Measurements from ENCODE around the gene UST.

The UST gene

DNA sequence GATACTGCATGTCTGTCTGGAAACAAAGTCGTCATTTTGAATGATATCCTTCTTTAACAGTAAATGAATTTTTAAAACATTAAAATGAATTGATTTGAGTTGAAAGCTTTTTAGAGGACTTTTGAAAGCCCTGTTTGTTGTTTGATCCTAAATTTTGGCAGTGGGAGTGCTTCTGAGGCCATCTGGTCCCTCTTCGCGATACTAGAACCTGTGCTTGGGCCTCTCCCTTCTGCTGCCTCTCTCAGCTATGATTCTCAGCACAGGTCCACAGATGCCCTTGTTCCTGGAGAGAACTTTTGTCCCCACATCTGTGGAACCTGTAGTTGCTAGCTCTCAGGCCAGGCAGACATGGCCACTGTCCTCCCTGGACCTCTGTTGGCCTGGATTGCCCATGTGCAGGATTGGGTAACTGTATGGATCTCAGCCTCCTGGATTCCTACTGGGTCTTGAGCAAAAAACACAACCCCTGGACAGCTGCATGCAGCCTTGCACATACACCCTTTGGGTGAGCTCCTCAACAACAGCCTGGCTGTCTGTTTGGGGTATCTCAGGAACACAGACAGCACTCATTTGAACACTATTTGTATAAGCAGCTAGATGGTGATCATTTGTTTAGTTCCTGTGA is 21.9 kb downstream of the UST start:
- no peak overlapping the region for H3K27ac ChIP-seq
- TF ChIP-seq, protein P1, sequence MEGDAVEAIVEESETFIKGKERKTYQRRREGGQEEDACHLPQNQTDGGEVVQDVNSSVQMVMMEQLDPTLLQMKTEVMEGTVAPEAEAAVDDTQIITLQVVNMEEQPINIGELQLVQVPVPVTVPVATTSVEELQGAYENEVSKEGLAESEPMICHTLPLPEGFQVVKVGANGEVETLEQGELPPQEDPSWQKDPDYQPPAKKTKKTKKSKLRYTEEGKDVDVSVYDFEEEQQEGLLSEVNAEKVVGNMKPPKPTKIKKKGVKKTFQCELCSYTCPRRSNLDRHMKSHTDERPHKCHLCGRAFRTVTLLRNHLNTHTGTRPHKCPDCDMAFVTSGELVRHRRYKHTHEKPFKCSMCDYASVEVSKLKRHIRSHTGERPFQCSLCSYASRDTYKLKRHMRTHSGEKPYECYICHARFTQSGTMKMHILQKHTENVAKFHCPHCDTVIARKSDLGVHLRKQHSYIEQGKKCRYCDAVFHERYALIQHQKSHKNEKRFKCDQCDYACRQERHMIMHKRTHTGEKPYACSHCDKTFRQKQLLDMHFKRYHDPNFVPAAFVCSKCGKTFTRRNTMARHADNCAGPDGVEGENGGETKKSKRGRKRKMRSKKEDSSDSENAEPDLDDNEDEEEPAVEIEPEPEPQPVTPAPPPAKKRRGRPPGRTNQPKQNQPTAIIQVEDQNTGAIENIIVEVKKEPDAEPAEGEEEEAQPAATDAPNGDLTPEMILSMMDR (conservative IDR thresholded peaks at IDR 0.05) = no peak
- TF ChIP-seq ZFX (IDR thresholded peaks at IDR 0.05) = no peak

- no peak overlapping the region for H3K27ac ChIP-seq
- TF ChIP-seq ZFX (IDR thresholded peaks at IDR 0.05) = no peak
- TF ChIP-seq, protein P1 (conservative IDR thresholded peaks at IDR 0.05) = no peak
Measured at GRCh38 chr6:148769304-148769968, 22.6 kb downstream of the UST start.

DNA sequence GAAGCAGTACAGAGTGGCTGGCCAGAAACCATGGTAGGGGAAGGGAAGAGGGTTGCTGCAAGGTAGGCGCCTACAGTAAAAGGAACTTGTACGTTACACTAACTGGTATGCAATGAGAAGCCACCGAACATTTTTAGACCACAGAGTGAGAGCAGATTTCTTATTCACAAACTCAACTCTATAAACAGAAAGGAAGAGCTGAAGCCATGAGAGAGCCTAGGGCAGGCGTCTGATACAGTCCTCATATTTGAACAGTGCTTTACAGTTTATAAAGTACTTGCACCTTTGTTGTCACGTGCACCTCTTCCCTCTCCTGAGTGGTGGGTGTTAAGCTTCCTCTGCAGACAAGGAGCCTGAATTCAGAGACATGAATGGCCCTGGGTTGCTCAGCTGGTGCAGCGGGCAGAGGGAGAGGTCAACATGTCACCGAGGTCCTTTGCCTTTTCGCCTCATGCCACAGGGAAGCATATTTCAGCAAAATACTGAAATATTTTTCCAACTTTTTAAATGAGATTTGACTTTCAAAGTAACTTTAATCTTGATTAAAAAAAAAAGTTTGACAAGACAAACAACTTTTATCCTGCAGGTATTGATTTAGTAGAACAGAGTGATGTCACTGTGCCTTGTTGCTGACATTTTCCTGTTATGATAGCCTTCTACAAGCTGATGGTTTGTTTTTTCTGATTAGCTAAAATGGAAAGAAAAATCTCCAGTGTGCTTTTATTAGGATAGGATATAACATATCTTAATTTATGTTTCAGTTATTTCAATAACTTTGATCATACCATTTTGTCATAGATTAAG is 23.8 kb downstream of the UST start:
- no peak overlapping the region for H3K27ac ChIP-seq
- no peak for TF ChIP-seq ZFX (IDR thresholded peaks at IDR 0.05)
- TF ChIP-seq, protein P1 (conservative IDR thresholded peaks at IDR 0.05) = no peak

DNA sequence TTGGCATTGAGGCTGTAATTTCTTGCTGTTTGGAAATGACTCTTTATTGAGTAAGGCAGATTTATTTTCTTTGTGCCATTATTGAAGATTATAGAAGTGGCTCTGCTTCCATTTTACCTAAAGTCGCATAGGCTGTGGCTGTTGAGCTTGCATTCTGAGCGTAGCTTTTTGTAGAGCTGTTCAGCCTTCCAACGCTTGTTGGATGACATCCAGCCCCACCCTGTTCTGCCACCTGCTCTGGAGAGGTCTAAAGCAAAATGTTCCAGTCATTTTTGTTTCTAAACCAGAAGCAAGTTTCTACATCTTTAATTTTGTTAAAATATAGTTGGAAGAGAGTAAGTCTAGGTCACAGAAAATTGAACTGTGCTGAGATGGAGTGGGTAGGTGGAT is 24.4 kb downstream of the UST start:
- TF ChIP-seq, protein P1 (conservative IDR thresholded peaks at IDR 0.05) = no peak
- TF ChIP-seq ZFX (IDR thresholded peaks at IDR 0.05) = no peak

DNA sequence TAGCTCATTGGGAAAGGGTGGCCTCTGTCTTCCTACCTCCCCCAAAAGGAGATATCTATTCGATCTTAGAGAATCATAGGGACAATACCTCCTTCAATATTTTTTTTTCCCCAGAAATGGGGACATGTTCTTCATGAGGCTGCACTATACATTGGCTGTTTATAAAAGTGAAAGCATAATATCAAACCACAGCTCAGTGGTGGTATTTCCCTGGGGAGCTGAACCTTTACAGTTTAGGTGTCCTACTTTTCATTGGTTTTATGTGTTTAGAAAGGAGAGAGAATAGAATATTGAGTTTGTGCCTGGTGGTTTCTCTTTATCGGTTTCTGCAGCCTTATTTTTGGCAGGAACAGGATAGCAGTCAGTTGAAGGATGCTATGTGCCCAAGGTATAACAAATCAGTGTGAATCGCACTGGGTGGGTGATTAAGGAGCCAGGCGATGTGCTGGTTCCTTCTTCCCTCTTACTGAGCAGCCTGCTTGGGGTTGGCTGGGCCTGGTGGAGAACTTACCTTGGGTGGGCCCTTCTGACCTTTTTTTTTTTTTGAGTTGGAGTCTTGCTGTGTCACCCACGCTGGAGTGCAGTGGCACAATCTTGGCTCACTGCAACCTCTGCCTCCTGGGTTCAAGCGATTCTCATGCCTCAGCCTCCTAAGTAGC is 25.2 kb downstream of the UST start:
- no peak overlapping the region for H3K27ac ChIP-seq
- TF ChIP-seq, protein P1 (conservative IDR thresholded peaks at IDR 0.05) = no peak
- TF ChIP-seq ZFX (IDR thresholded peaks at IDR 0.05) = no peak

More for the DNA sequence above, 24.4 kb downstream of the UST start:
- H3K27ac ChIP-seq = no peak overlapping the region

DNA sequence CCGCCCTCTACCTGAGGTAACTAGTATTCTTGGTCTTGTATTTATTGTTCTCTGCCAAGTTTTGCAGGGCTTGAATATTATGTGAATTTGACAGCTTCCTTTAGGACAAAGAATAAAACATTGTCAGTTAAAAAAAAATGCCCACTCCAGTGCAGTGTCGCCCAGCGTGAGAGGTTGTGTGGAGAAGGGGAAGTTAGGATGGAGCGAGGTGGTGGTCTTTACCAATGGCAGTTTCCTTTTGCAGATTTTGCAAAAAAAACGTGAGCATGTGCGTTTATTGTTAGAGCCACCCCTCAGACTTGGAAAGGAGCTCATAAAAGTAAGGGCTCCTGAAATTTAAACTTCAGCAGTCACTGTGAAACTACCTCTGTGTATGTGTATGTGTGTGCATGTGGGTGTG is 28.3 kb downstream of the UST start:
- no peak overlapping the region for H3K27ac ChIP-seq
- TF ChIP-seq, protein P1 (conservative IDR thresholded peaks at IDR 0.05) = no peak
- TF ChIP-seq ZFX (IDR thresholded peaks at IDR 0.05) = no peak

Measured in C4-2B (cell line).